IMR-90 (cell line): ENCODE measurements around the gene SLX4IP. TPM values are rescaled to one million over a fixed set of nuclear protein-coding genes. Genes with fewer than 3 reads are reported as not detected.

Source experiments
- ATAC-seq: fragments of 200-7000 bp; cut with Tn5 transposase; 2 replicates; pipeline ENCODE4 v1.9.1; 2020; ENCODE audit warnings: low read depth, mild to moderate bottlenecking, moderate library complexity
- BruUV-seq: library from RNA; stranded (reverse); fragments of 400-500 nt; replicated peaks from 2 replicates; lab custom pipeline; 2021; lab: Mats Ljungman, UMichigan
- CTCF ChIA-PET: fragments of 300-600 bp; formaldehyde crosslinking; extraction: SDS; loops from one replicate; lab custom pipeline; 2021; ENCODE audit warnings: antibody characterized with exemption; lab: Yijun Ruan, JAX
- POLR2A ChIA-PET: fragments of 300-600 bp; sonication (Branson Sonifier 250); formaldehyde crosslinking; loops from one replicate; lab custom pipeline; 2022; ENCODE audit warnings: antibody characterized with exemption; ENCODE audit not compliant: unreplicated experiment; lab: Charles Lee
- DNase-seq: peaks from one replicate; pipeline ENCODE4 v3.0.0; 2013
- H2AFZ ChIP-seq: replicated peaks from 2 replicates; pipeline ENCODE3; 2013; ENCODE audit warnings: low read length, mild to moderate bottlenecking; ENCODE audit not compliant: poor library complexity
- H2AK5ac ChIP-seq: 2 replicates; pipeline ENCODE4 v1.6.1; 2013; ENCODE audit warnings: low read depth, low read length, inconsistent platforms
- H2AK9ac ChIP-seq: replicated peaks from 2 replicates; pipeline ENCODE3; 2013; ENCODE audit warnings: mild to moderate bottlenecking, low read depth, low read length, moderate library complexity; ENCODE audit not compliant: poor library complexity
- H2BK120ac ChIP-seq: 2 replicates; pipeline ENCODE4 v1.6.1; 2013; ENCODE audit warnings: low read depth, low read length, inconsistent platforms
- H2BK15ac ChIP-seq: 3 replicates; pipeline ENCODE4 v1.6.1; 2013; ENCODE audit warnings: low read depth, low read length, inconsistent platforms
- H2BK20ac ChIP-seq: 2 replicates; pipeline ENCODE4 v1.6.1; 2013; ENCODE audit warnings: low read depth, mild to moderate bottlenecking, inconsistent platforms, low read length, moderate library complexity
- H2BK5ac ChIP-seq: 2 replicates; pipeline ENCODE4 v1.6.1; 2013; ENCODE audit warnings: mild to moderate bottlenecking, low read depth, low read length, inconsistent platforms; ENCODE audit not compliant: poor library complexity, severe bottlenecking
- H3K14ac ChIP-seq: replicated peaks from 2 replicates; pipeline ENCODE4 v1.6.1; 2013; ENCODE audit warnings: low read depth, low read length, inconsistent platforms
- H3K18ac ChIP-seq: 2 replicates; pipeline ENCODE4 v1.6.1; 2013; ENCODE audit warnings: low read depth, low read length, control low read depth
- H3K23ac ChIP-seq: 2 replicates; pipeline ENCODE4 v1.6.1; 2013; ENCODE audit warnings: low read depth, low read length, inconsistent platforms
- H3K27ac ChIP-seq: 2 replicates; pipeline ENCODE4 v1.5.1; 2013; ENCODE audit warnings: mild to moderate bottlenecking, control low read depth, low read length; ENCODE audit not compliant: insufficient read depth
- H3K27me3 ChIP-seq: 2 replicates; pipeline ENCODE4 v1.6.1; 2013; ENCODE audit warnings: low read length; ENCODE audit not compliant: control insufficient read depth, insufficient read depth
- H3K36me3 ChIP-seq: 2 replicates; pipeline ENCODE4 v1.6.1; 2013; ENCODE audit warnings: low read length, mixed read lengths; ENCODE audit not compliant: control insufficient read depth, insufficient read depth
- H3K4ac ChIP-seq: 2 replicates; pipeline ENCODE4 v1.6.1; 2013; ENCODE audit warnings: low read depth, low read length, inconsistent platforms
- H3K4me1 ChIP-seq: 2 replicates; pipeline ENCODE4 v1.6.1; 2013; ENCODE audit warnings: low read length, mixed read lengths; ENCODE audit not compliant: control insufficient read depth, insufficient read depth
- H3K4me2 ChIP-seq: 2 replicates; pipeline ENCODE4 v1.6.1; 2013; ENCODE audit warnings: low read depth, mild to moderate bottlenecking, control low read depth, low read length, moderate library complexity
- H3K4me3 ChIP-seq: 2 replicates; pipeline ENCODE4 v1.5.1; 2013; ENCODE audit warnings: low read depth, mild to moderate bottlenecking, control low read depth, low read length, moderate library complexity; ENCODE audit not compliant: insufficient read depth
- H3K56ac ChIP-seq: 2 replicates; pipeline ENCODE4 v1.6.1; 2013; ENCODE audit warnings: low read length, inconsistent platforms; ENCODE audit not compliant: insufficient read depth; ENCODE audit errors: extremely low read depth
- H3K79me1 ChIP-seq, 2 experiments: 2 replicates each; pipeline ENCODE4 v1.6.1; 2013; ENCODE audit warnings: low read length in 2 of 2, inconsistent platforms in 1 of 2, low read depth in 1 of 2
- H3K9ac ChIP-seq: 2 replicates; pipeline ENCODE4 v1.6.1; 2013; ENCODE audit warnings: low read depth, low read length, control low read depth
- H3K9me1 ChIP-seq: 2 replicates; pipeline ENCODE4 v1.6.1; 2013; ENCODE audit warnings: low read length, inconsistent platforms; ENCODE audit not compliant: insufficient read depth
- H3K9me3 ChIP-seq: 2 replicates; pipeline ENCODE4 v1.6.1; 2013; ENCODE audit warnings: low read length; ENCODE audit not compliant: control insufficient read depth, insufficient read depth
- H4K20me1 ChIP-seq: 2 replicates; pipeline ENCODE4 v1.6.1; 2013; ENCODE audit warnings: low read length, inconsistent platforms; ENCODE audit not compliant: insufficient read depth
- H4K5ac ChIP-seq: 2 replicates; pipeline ENCODE4 v1.6.1; 2013; ENCODE audit warnings: mild to moderate bottlenecking, low read depth, low read length, control low read depth
- H4K8ac ChIP-seq, 2 experiments: 2 replicates each; pipeline ENCODE4 v1.6.1; 2013; ENCODE audit warnings: low read depth in 2 of 2, low read length in 2 of 2, control low read depth in 1 of 2, inconsistent platforms in 1 of 2
- H4K91ac ChIP-seq: 2 replicates; pipeline ENCODE4 v1.6.1; 2013; ENCODE audit warnings: low read depth, low read length, inconsistent platforms; ENCODE audit not compliant: insufficient read depth
- CEBPB ChIP-seq: IDR thresholded peaks from 2 replicates; pipeline ENCODE4 v1.6.1; 2012; ENCODE audit warnings: low read depth, low read length, improper control_type of control experiment
- MXI1 ChIP-seq: IDR thresholded peaks from 2 replicates; pipeline ENCODE4 v1.6.1; 2012; ENCODE audit warnings: low read depth, mild to moderate bottlenecking, low read length, moderate library complexity, borderline replicate concordance
- RAD21 ChIP-seq: IDR thresholded peaks from 2 replicates; pipeline ENCODE4 v1.6.1; 2012; ENCODE audit warnings: low read length, improper control_type of control experiment
- WGBS, 2 experiments: methylation state at CpG; one replicate each; pipeline versions ENCODE4 v1.1.5 to v1.1.7; 2013; ENCODE audit warnings: missing lambda C conversion rate in 2 of 2; ENCODE audit not compliant: insufficient read length in 1 of 2; ENCODE audit errors: extremely low coverage in 2 of 2; 5-methylcytosine and 5-hydroxymethylcytosine counted together
- dilution Hi-C: fragments of 300-500 bp; cut with HindIII; formaldehyde crosslinking; loops from one replicate; pipeline ENCODE4 v1.14.3; 2018; ENCODE audit warnings: low sequenced_read_pairs; ENCODE audit not compliant: unreplicated experiment
- in situ Hi-C: fragments of 300-500 bp; cut with MboI; formaldehyde crosslinking; loops from 3 replicates; pipeline ENCODE4 v1.14.3; 2019; ENCODE audit warnings: low sequenced_read_pairs, inconsistent platforms, mixed read lengths
- intact Hi-C: fragments of 100-400 bp; cut with micrococcal nuclease; formaldehyde crosslinking; loops from 2 replicates; pipeline ENCODE4 v1.10.0; 2022
- polyA plus RNA-seq, 3 experiments: library from polyadenylated mRNA; depleted of rRNA; stranded (reverse); fragments of >200 nt; gene quantifications; 2 replicates each; pipeline ENCODE4 v1.2.3, GENCODE V29; 2012; ENCODE audit warnings: low replicate concordance in 1 of 3
- total RNA-seq: library from RNA; depleted of rRNA; stranded (reverse); fragments of >200 nt; gene quantifications from 2 replicates; pipeline ENCODE4 v1.2.3, GENCODE V29; 2012

SLX4IP gene
- total and polyA plus RNA-seq, 2 of the 4 experiments (the other 2 are of a cell fraction), result 1.3 to 5.9 TPM

- H3K4ac ChIP-seq, result peak overlapping the region; percentile 68
Observed at GRCh38 chr20:10652660-10653261, 217.7 kb downstream of the SLX4IP start.

More at GRCh38 chr20:10652660-10653261, 217.7 kb downstream of the SLX4IP start:
- no TSS peak for BruUV-seq
- Histone ChIP-seq H3K4me3 (no peak overlapping the region), H3K9me1 (peaks cover 24% of the 10 kb centered on the region), H2BK20ac (peak overlapping the region; percentile 45; the same call in 1 of the 2 replicates), H3K56ac (0 out of 2 replicates have a peak overlapping the region, but pooled peaks have one; percentile 11), H2BK5ac (no peak overlapping the region), H4K5ac (0 out of 2 replicates have a peak overlapping the region, but pooled peaks have one; percentile 12), H3K23ac (0 out of 2 replicates have a peak overlapping the region, but pooled peaks have one; percentile 13), H2BK120ac (peak overlapping the region; percentile 57; the same call in 1 of the 2 replicates), H2AFZ (no peak overlapping the region), H4K91ac (peak overlapping the region; percentile 19; the same call in 1 of the 2 replicates), H3K79me1 (peaks cover 12 to 46% of the 10 kb centered on the region in 2 experiments), H3K14ac (peak overlapping the region; percentile 24; the same call in 1 of the 2 replicates), H3K27me3 (no peaks in the 10 kb centered on the region), H3K18ac (no peak overlapping the region), H3K27ac (no peak overlapping the region), H2AK5ac (peak overlapping the region; percentile 46), H2AK9ac (peak overlapping the region; percentile 34), H3K4me1 (peaks cover 37% of the 10 kb centered on the region), H3K9me3 (no peaks in the 10 kb centered on the region), H4K8ac (peak overlapping the region in 1 of 2 experiments; percentile 26; a peak in 1 of 4 replicates), H2BK15ac (0 out of 3 replicates have a peak overlapping the region, but pooled peaks have one; percentile 35), H3K36me3 (peaks cover 71% of the 10 kb centered on the region), H3K9ac (no peak overlapping the region), H4K20me1 (peaks cover 14% of the 10 kb centered on the region), H3K4me2 (peak overlapping the region; percentile 25)
- ChIA-PET POLR2A (no interaction called here), CTCF (no interaction called here)
- in situ Hi-C loops (no loop called here), dilution Hi-C loops (loop anchor here (25.0 kb wide), 1 partner anchor 885 kb away; no protein-coding TSS in a partner anchor), intact Hi-C loops (loop anchor here (5.0 to 10.0 kb wide), 3 partner anchors 95 to 1038 kb away; no protein-coding TSS in a partner anchor)
- DNase-seq (peak; percentile 17), ATAC-seq (no peak)
- TF ChIP-seq CEBPB (peak; percentile 50), RAD21 (no peak), MXI1 (no peak)
- WGBS, 2 experiments, result 50% methylated on average over 2 of the region's 9 CpGs; no CpG with 5 or more reads in 1 of the 2 experiments
